Cardiac muscle cell (in vitro differentiated cells and primary cell): ENCODE measurements around the gene MAP3K10. TPM values are rescaled to one million over a fixed set of nuclear protein-coding genes. Genes with fewer than 3 reads are reported as not detected.

Experiments
- DNase-seq, 2 donors: peaks; one replicate each; pipeline versions ENCODE4 v3.0.0 to v3.0.0-alpha.2; 2010 to 2017; ENCODE audit warnings: low read depth in 1 of 2, low spot score in 1 of 2
- H3K27ac ChIP-seq: fragments of 200-600 bp; sonication (generic); 2 replicates; pipeline ENCODE4 v1.5.1; 2016
- H3K27me3 ChIP-seq: fragments of 200-600 bp; sonication (generic); 2 replicates; pipeline ENCODE4 v1.6.0; 2016; ENCODE audit warnings: control low read depth
- H3K36me3 ChIP-seq: fragments of 200-600 bp; sonication (generic); 2 replicates; pipeline ENCODE4 v1.5.1; 2016; ENCODE audit warnings: control low read depth
- H3K4me1 ChIP-seq: fragments of 200-600 bp; sonication (generic); 2 replicates; pipeline ENCODE4 v1.8.1; 2017; ENCODE audit warnings: low read depth, mild to moderate bottlenecking, mixed run types
- H3K4me3 ChIP-seq: fragments of 200-600 bp; sonication (generic); 2 replicates; pipeline ENCODE4 v1.5.1; 2016; ENCODE audit warnings: mild to moderate bottlenecking
- H3K9me3 ChIP-seq: fragments of 200-600 bp; sonication (generic); 2 replicates; pipeline ENCODE4 v1.5.1; 2017; ENCODE audit warnings: low read depth, mild to moderate bottlenecking, control low read depth
- polyA plus RNA-seq: library from polyadenylated mRNA; unstranded; fragments of >200 nt; fragmentation: Nextera tagmentation; extraction: Ambion mirVana; gene quantifications from 2 replicates; pipeline ENCODE4 v1.2.1, GENCODE V29; 2016
- total RNA-seq: library from RNA; depleted of rRNA; stranded (reverse); fragments of >200 nt; gene quantifications from 2 replicates; pipeline ENCODE4 v1.2.3, GENCODE V29; 2016
- TF ChIP-seq, protein P1 (sequence below): IDR thresholded peaks from 2 replicates; pipeline ENCODE4 v1.5.1; 2012; ENCODE audit warnings: low read depth, mild to moderate bottlenecking, low read length

MAP3K10 gene
- total and polyA plus RNA-seq, 2 experiments from 2014 or later = 10.0 to 30.5 TPM

DNA sequence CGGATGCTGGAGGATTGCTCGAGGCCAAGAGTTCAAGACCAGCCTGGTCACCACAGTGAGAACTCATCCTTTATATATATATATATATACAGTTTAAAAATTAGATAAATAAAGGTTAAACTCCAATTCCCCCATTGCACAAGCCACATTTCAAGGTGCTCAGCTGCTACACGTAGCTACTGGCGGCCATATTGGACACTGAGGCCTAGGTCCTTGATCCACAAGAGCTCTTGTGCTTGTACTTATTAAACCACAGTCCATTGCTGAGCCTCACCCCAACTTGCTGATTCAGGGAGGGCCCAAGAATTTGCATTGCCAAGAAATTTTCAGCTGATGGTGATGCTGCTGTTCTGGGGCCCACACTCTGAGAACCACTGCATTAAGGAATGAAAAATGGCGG, 17.4 kb downstream of the MAP3K10 start:
- Histone ChIP-seq H3K27ac (no peak overlapping the region), H3K4me3 (no peak overlapping the region), H3K4me1 (no peaks in the 10 kb centered on the region), H3K27me3 (no peaks in the 10 kb centered on the region), H3K36me3 (peaks cover 11% of the 10 kb centered on the region), H3K9me3 (no peaks in the 10 kb centered on the region)
- TF ChIP-seq, protein P1, sequence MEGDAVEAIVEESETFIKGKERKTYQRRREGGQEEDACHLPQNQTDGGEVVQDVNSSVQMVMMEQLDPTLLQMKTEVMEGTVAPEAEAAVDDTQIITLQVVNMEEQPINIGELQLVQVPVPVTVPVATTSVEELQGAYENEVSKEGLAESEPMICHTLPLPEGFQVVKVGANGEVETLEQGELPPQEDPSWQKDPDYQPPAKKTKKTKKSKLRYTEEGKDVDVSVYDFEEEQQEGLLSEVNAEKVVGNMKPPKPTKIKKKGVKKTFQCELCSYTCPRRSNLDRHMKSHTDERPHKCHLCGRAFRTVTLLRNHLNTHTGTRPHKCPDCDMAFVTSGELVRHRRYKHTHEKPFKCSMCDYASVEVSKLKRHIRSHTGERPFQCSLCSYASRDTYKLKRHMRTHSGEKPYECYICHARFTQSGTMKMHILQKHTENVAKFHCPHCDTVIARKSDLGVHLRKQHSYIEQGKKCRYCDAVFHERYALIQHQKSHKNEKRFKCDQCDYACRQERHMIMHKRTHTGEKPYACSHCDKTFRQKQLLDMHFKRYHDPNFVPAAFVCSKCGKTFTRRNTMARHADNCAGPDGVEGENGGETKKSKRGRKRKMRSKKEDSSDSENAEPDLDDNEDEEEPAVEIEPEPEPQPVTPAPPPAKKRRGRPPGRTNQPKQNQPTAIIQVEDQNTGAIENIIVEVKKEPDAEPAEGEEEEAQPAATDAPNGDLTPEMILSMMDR = no peak
- DNase-seq = no peak

DNA sequence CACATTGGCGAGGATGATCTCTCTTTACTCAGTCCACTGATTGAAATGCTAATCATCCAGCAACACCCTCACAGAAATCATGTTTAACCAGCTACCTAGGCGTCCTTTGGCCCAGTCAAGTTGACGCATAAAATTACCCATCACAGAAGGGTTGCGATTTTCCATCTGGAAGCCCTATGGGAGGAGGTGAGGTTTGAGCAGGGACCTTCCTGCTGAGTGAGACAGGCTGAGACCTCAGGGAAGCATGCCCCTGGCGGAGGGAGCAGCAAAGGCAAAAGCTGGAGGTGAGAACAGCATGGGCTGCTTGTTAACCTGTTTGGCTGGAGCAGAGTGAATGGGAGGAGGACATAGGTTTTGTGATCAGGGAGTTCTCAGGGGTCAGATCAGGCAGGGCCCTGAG, 19.7 kb downstream of the MAP3K10 start:
- Histone ChIP-seq H3K36me3 (peaks cover 6% of the 10 kb centered on the region), H3K27me3 (no peaks in the 10 kb centered on the region), H3K27ac (no peak overlapping the region), H3K4me1 (no peaks in the 10 kb centered on the region), H3K4me3 (no peak overlapping the region), H3K9me3 (no peaks in the 10 kb centered on the region)
- DNase-seq = no peak
- TF ChIP-seq, protein P1 = no peak

GRCh38 chr19:40213251-40213829, 22.1 kb downstream of the MAP3K10 start:
- no peaks in the 10 kb centered on the region for H3K9me3 ChIP-seq
- no peaks in the 10 kb centered on the region for H3K4me1 ChIP-seq
- TF ChIP-seq, protein P1 = no peak
- no peak overlapping the region for H3K4me3 ChIP-seq
- peaks cover 6% of the 10 kb centered on the region for H3K36me3 ChIP-seq
- H3K27me3 ChIP-seq = peaks cover 24% of the 10 kb centered on the region
- no peak for DNase-seq
- no peak overlapping the region for H3K27ac ChIP-seq

GRCh38 chr19:40213882-40214570, 22.8 kb downstream of the MAP3K10 start:
- H3K36me3 ChIP-seq = peaks cover 6% of the 10 kb centered on the region
- H3K4me3 ChIP-seq = no peak overlapping the region
- no peaks in the 10 kb centered on the region for H3K4me1 ChIP-seq
- peaks cover 31% of the 10 kb centered on the region for H3K27me3 ChIP-seq
- TF ChIP-seq, protein P1 = no peak
- no peak overlapping the region for H3K27ac ChIP-seq
- H3K9me3 ChIP-seq = no peaks in the 10 kb centered on the region
- DNase-seq = no peak

DNA sequence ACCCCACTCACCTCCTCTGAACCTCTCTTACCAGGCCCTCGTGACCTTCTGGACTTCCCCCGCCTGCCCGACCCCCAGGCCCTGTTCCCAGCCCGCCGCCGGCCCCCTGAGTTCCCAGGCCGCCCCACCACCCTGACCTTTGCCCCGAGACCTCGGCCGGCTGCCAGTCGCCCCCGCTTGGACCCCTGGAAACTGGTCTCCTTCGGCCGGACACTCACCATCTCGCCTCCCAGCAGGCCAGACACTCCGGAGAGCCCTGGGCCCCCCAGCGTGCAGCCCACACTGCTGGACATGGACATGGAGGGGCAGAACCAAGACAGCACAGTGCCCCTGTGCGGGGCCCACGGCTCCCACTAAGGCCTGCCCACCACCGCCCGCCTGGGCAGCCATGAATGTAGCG, 23.7 kb downstream of the MAP3K10 start:
- no peak for DNase-seq
- Histone ChIP-seq H3K27me3 (peaks cover 40% of the 10 kb centered on the region), H3K4me3 (no peak overlapping the region), H3K36me3 (peaks cover 2% of the 10 kb centered on the region), H3K27ac (no peak overlapping the region), H3K9me3 (no peaks in the 10 kb centered on the region), H3K4me1 (no peaks in the 10 kb centered on the region)
- TF ChIP-seq, protein P1 = no peak
